A673 (cell line): ENCODE results near the gene NUBPL.

Source experiments
- EZH2 ChIP-seq: fragments of 200-600 bp; sonication (generic); IDR thresholded peaks from 2 replicates; pipeline ENCODE4 v1.6.1; 2017; ENCODE audit warnings: borderline replicate concordance, low read depth, mild to moderate bottlenecking, mixed read lengths, antibody characterized with exemption, low read length; ENCODE audit not compliant: poor library complexity, severe bottlenecking
- TF ChIP-seq, protein P1 (sequence below): fragments of 300-800, 200-600 bp; sonication (generic); conservative IDR thresholded peaks from 2 replicates; pipeline ENCODE4 v1.5.1; 2017; ENCODE audit warnings: low read depth, mild to moderate bottlenecking, antibody characterized with exemption, low read length, moderate library complexity, mixed read lengths

GRCh38 chr14:31902945-31903646 is 341.9 kb downstream of the NUBPL start:
- TF ChIP-seq, protein P1, sequence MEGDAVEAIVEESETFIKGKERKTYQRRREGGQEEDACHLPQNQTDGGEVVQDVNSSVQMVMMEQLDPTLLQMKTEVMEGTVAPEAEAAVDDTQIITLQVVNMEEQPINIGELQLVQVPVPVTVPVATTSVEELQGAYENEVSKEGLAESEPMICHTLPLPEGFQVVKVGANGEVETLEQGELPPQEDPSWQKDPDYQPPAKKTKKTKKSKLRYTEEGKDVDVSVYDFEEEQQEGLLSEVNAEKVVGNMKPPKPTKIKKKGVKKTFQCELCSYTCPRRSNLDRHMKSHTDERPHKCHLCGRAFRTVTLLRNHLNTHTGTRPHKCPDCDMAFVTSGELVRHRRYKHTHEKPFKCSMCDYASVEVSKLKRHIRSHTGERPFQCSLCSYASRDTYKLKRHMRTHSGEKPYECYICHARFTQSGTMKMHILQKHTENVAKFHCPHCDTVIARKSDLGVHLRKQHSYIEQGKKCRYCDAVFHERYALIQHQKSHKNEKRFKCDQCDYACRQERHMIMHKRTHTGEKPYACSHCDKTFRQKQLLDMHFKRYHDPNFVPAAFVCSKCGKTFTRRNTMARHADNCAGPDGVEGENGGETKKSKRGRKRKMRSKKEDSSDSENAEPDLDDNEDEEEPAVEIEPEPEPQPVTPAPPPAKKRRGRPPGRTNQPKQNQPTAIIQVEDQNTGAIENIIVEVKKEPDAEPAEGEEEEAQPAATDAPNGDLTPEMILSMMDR = no peak
- no peak for TF ChIP-seq EZH2
